Panc1 (cell line): ENCODE data around the gene SNX33. TPM values are rescaled to one million over a fixed set of nuclear protein-coding genes. Genes with fewer than 3 reads are reported as not detected.
"Not testable (repeated sequence)": the region's sequence is repeated elsewhere in the genome, so short reads cannot be mapped to it uniquely, and the experiment has no call there.

Source experiments
- ATAC-seq: fragments of 200-7000 bp; cut with Tn5 transposase; 2 replicates; pipeline ENCODE4 v1.9.1; 2020; ENCODE audit warnings: mild to moderate bottlenecking, moderate library complexity
- BruUV-seq: library from RNA; stranded (reverse); fragments of 400-500 nt; replicated peaks from 2 replicates; lab custom pipeline; 2021; lab: Mats Ljungman, UMichigan
- CTCF ChIA-PET: fragments of 300-600 bp; sonication (Branson Sonifier 250); formaldehyde crosslinking; loops from one replicate; lab custom pipeline; 2022; ENCODE audit warnings: antibody characterized with exemption; lab: Charles Lee
- POLR2A ChIA-PET: fragments of 300-600 bp; sonication (Branson Sonifier 250); formaldehyde crosslinking; loops from one replicate; lab custom pipeline; 2022; ENCODE audit warnings: antibody characterized with exemption; lab: Charles Lee
- DNase-seq: peaks from one replicate; pipeline ENCODE4 v3.0.0-alpha.2; 2010; ENCODE audit warnings: low read depth, low spot score
- H3K27ac ChIP-seq: 2 replicates; pipeline ENCODE4 v1.5.1; 2011; ENCODE audit warnings: mild to moderate bottlenecking, low read length, inconsistent platforms
- H3K27me3 ChIP-seq: fragments of 200-500 bp; sonication (Bioruptor generic); 2 replicates; pipeline ENCODE4 v1.6.0; 2014; ENCODE audit warnings: low read length, inconsistent platforms; ENCODE audit not compliant: control insufficient read depth, insufficient read depth
- H3K36me3 ChIP-seq: fragments of 200-500 bp; sonication (Bioruptor generic); 2 replicates; pipeline ENCODE4 v1.5.1; 2014; ENCODE audit warnings: inconsistent platforms, mild to moderate bottlenecking, low read length, moderate library complexity; ENCODE audit not compliant: control insufficient read depth, insufficient read depth
- H3K4me1 ChIP-seq: 2 replicates; pipeline ENCODE4 v1.5.1; 2011; ENCODE audit warnings: inconsistent platforms, mild to moderate bottlenecking, low read length, moderate library complexity; ENCODE audit not compliant: control insufficient read depth, insufficient read depth
- H3K4me3 ChIP-seq, 2 experiments: 2 replicates each; pipeline ENCODE4 v1.5.1; 2011 to 2012; ENCODE audit warnings: low read depth in 2 of 2, low read length in 2 of 2, mild to moderate bottlenecking in 2 of 2, inconsistent platforms in 1 of 2, moderate library complexity in 1 of 2
- H3K9me3 ChIP-seq: fragments of 200-500 bp; sonication (Bioruptor generic); 2 replicates; pipeline ENCODE4 v1.5.1; 2014; ENCODE audit warnings: low read depth, mild to moderate bottlenecking, inconsistent platforms, low read length, moderate library complexity; ENCODE audit not compliant: control insufficient read depth, insufficient read depth
- in situ Hi-C: cut with HindIII; loops from 2 replicates; pipeline ENCODE4 v1.10.0; 2016; ENCODE audit warnings: low sequenced_read_pairs, low pct_unique_long_range_greater_than_20kb
- intact Hi-C: fragments of 100-400 bp; cut with micrococcal nuclease; formaldehyde crosslinking; loops from one replicate; pipeline ENCODE4 v1.10.0; 2022; ENCODE audit not compliant: unreplicated experiment
- total RNA-seq: library from RNA; stranded (reverse); gene quantifications from one replicate; pipeline ENCODE4 v1.2.1, GENCODE V29; 2021; ENCODE audit not compliant: unreplicated experiment

The SNX33 gene
- total RNA-seq, 1 experiment from 2014 or later, result 17.0 TPM

DNA sequence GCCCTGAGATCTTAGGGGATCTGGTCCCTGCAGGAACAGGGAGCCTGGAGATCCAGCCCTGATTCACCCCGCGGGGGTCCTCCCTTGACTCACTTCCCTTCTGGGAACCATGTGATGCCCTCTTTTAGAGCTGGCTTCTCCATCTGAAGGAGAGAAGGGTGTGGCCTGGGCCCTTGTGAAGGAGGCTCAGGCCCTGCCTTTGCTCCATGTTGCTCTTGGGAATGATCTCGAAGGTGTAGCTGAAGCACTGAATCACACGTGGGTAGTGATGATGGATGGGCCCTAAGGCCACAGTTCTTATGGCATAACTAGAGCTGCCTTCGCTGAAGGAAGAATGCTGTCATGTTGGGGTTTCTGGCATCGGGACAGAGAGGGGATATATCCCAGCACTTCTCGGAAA lies 63.8 kb downstream of the SNX33 start:
- BruUV-seq, POLR2A ChIA-PET, H3K27me3 ChIP-seq, H3K9me3 ChIP-seq, intact Hi-C loops, DNase-seq, H3K36me3 ChIP-seq, H3K4me3 ChIP-seq, H3K27ac ChIP-seq, ATAC-seq, CTCF ChIA-PET, H3K4me1 ChIP-seq, in situ Hi-C loops: not testable (repeated sequence)

Other genes with a start within 250 kb of the SNX33 start
- gene SIN3A, start 196.2 kb upstream of the SNX33 start, total RNA-seq, result 107 TPM
- gene PTPN9, start 68.6 kb upstream of the SNX33 start, total RNA-seq, result 38.4 TPM
- gene SNUPN, start 22.2 kb upstream of the SNX33 start, total RNA-seq, result 52.1 TPM
- 56.0 TPM for gene IMP3, start 7.7 kb upstream of the SNX33 start, total RNA-seq
- gene CSPG4, start 64.9 kb downstream of the SNX33 start, total RNA-seq, result 17.5 TPM
- 39.2 TPM for gene UBE2Q2, start 195.5 kb downstream of the SNX33 start, total RNA-seq